IMR-90 (cell line): ENCODE data around the gene HMCN1. TPM values are rescaled to one million over a fixed set of nuclear protein-coding genes. Genes with fewer than 3 reads are reported as not detected.

ENCODE experiments used
- ATAC-seq: fragments of 200-7000 bp; cut with Tn5 transposase; 2 replicates; pipeline ENCODE4 v1.9.1; 2020; ENCODE audit warnings: low read depth, mild to moderate bottlenecking, moderate library complexity
- BruUV-seq: library from RNA; stranded (reverse); fragments of 400-500 nt; replicated peaks from 2 replicates; lab custom pipeline; 2021; lab: Mats Ljungman, UMichigan
- CTCF ChIA-PET: fragments of 300-600 bp; formaldehyde crosslinking; extraction: SDS; loops from one replicate; lab custom pipeline; 2021; ENCODE audit warnings: antibody characterized with exemption; lab: Yijun Ruan, JAX
- POLR2A ChIA-PET: fragments of 300-600 bp; sonication (Branson Sonifier 250); formaldehyde crosslinking; loops from one replicate; lab custom pipeline; 2022; ENCODE audit warnings: antibody characterized with exemption; ENCODE audit not compliant: unreplicated experiment; lab: Charles Lee
- DNase-seq: peaks from one replicate; pipeline ENCODE4 v3.0.0; 2013
- H2AFZ ChIP-seq: replicated peaks from 2 replicates; pipeline ENCODE3; 2013; ENCODE audit warnings: low read length, mild to moderate bottlenecking; ENCODE audit not compliant: poor library complexity
- H2AK5ac ChIP-seq: 2 replicates; pipeline ENCODE4 v1.6.1; 2013; ENCODE audit warnings: low read depth, low read length, inconsistent platforms
- H2AK9ac ChIP-seq: replicated peaks from 2 replicates; pipeline ENCODE3; 2013; ENCODE audit warnings: mild to moderate bottlenecking, low read depth, low read length, moderate library complexity; ENCODE audit not compliant: poor library complexity
- H2BK120ac ChIP-seq: 2 replicates; pipeline ENCODE4 v1.6.1; 2013; ENCODE audit warnings: low read depth, low read length, inconsistent platforms
- H2BK15ac ChIP-seq: 3 replicates; pipeline ENCODE4 v1.6.1; 2013; ENCODE audit warnings: low read depth, low read length, inconsistent platforms
- H2BK20ac ChIP-seq: 2 replicates; pipeline ENCODE4 v1.6.1; 2013; ENCODE audit warnings: low read depth, mild to moderate bottlenecking, inconsistent platforms, low read length, moderate library complexity
- H2BK5ac ChIP-seq: 2 replicates; pipeline ENCODE4 v1.6.1; 2013; ENCODE audit warnings: mild to moderate bottlenecking, low read depth, low read length, inconsistent platforms; ENCODE audit not compliant: poor library complexity, severe bottlenecking
- H3K14ac ChIP-seq: replicated peaks from 2 replicates; pipeline ENCODE4 v1.6.1; 2013; ENCODE audit warnings: low read depth, low read length, inconsistent platforms
- H3K18ac ChIP-seq: 2 replicates; pipeline ENCODE4 v1.6.1; 2013; ENCODE audit warnings: low read depth, low read length, control low read depth
- H3K23ac ChIP-seq: 2 replicates; pipeline ENCODE4 v1.6.1; 2013; ENCODE audit warnings: low read depth, low read length, inconsistent platforms
- H3K27ac ChIP-seq: 2 replicates; pipeline ENCODE4 v1.5.1; 2013; ENCODE audit warnings: mild to moderate bottlenecking, control low read depth, low read length; ENCODE audit not compliant: insufficient read depth
- H3K27me3 ChIP-seq: 2 replicates; pipeline ENCODE4 v1.6.1; 2013; ENCODE audit warnings: low read length; ENCODE audit not compliant: control insufficient read depth, insufficient read depth
- H3K36me3 ChIP-seq: 2 replicates; pipeline ENCODE4 v1.6.1; 2013; ENCODE audit warnings: low read length, mixed read lengths; ENCODE audit not compliant: control insufficient read depth, insufficient read depth
- H3K4ac ChIP-seq: 2 replicates; pipeline ENCODE4 v1.6.1; 2013; ENCODE audit warnings: low read depth, low read length, inconsistent platforms
- H3K4me1 ChIP-seq: 2 replicates; pipeline ENCODE4 v1.6.1; 2013; ENCODE audit warnings: low read length, mixed read lengths; ENCODE audit not compliant: control insufficient read depth, insufficient read depth
- H3K4me2 ChIP-seq: 2 replicates; pipeline ENCODE4 v1.6.1; 2013; ENCODE audit warnings: low read depth, mild to moderate bottlenecking, control low read depth, low read length, moderate library complexity
- H3K4me3 ChIP-seq: 2 replicates; pipeline ENCODE4 v1.5.1; 2013; ENCODE audit warnings: low read depth, mild to moderate bottlenecking, control low read depth, low read length, moderate library complexity; ENCODE audit not compliant: insufficient read depth
- H3K56ac ChIP-seq: 2 replicates; pipeline ENCODE4 v1.6.1; 2013; ENCODE audit warnings: low read length, inconsistent platforms; ENCODE audit not compliant: insufficient read depth; ENCODE audit errors: extremely low read depth
- H3K79me1 ChIP-seq, 2 experiments: 2 replicates each; pipeline ENCODE4 v1.6.1; 2013; ENCODE audit warnings: low read length in 2 of 2, inconsistent platforms in 1 of 2, low read depth in 1 of 2
- H3K9ac ChIP-seq: 2 replicates; pipeline ENCODE4 v1.6.1; 2013; ENCODE audit warnings: low read depth, low read length, control low read depth
- H3K9me1 ChIP-seq: 2 replicates; pipeline ENCODE4 v1.6.1; 2013; ENCODE audit warnings: low read length, inconsistent platforms; ENCODE audit not compliant: insufficient read depth
- H3K9me3 ChIP-seq: 2 replicates; pipeline ENCODE4 v1.6.1; 2013; ENCODE audit warnings: low read length; ENCODE audit not compliant: control insufficient read depth, insufficient read depth
- H4K20me1 ChIP-seq: 2 replicates; pipeline ENCODE4 v1.6.1; 2013; ENCODE audit warnings: low read length, inconsistent platforms; ENCODE audit not compliant: insufficient read depth
- H4K5ac ChIP-seq: 2 replicates; pipeline ENCODE4 v1.6.1; 2013; ENCODE audit warnings: mild to moderate bottlenecking, low read depth, low read length, control low read depth
- H4K8ac ChIP-seq, 2 experiments: 2 replicates each; pipeline ENCODE4 v1.6.1; 2013; ENCODE audit warnings: low read depth in 2 of 2, low read length in 2 of 2, control low read depth in 1 of 2, inconsistent platforms in 1 of 2
- H4K91ac ChIP-seq: 2 replicates; pipeline ENCODE4 v1.6.1; 2013; ENCODE audit warnings: low read depth, low read length, inconsistent platforms; ENCODE audit not compliant: insufficient read depth
- CEBPB ChIP-seq: IDR thresholded peaks from 2 replicates; pipeline ENCODE4 v1.6.1; 2012; ENCODE audit warnings: low read depth, low read length, improper control_type of control experiment
- FOS ChIP-seq: fragments of 150-350 bp; IDR thresholded peaks from 2 replicates; pipeline ENCODE4 v1.6.1; 2016; ENCODE audit warnings: low read depth, low read length
- MAZ ChIP-seq: IDR thresholded peaks from 2 replicates; pipeline ENCODE4 v1.6.1; 2012; ENCODE audit warnings: low read depth, mild to moderate bottlenecking, low read length, improper control_type of control experiment, moderate library complexity, borderline replicate concordance
- MXI1 ChIP-seq: IDR thresholded peaks from 2 replicates; pipeline ENCODE4 v1.6.1; 2012; ENCODE audit warnings: low read depth, mild to moderate bottlenecking, low read length, moderate library complexity, borderline replicate concordance
- NFE2L2 ChIP-seq: fragments of 150-350 bp; IDR thresholded peaks from 2 replicates; pipeline ENCODE4 v1.6.1; 2016; ENCODE audit warnings: low read depth, mild to moderate bottlenecking, low read length
- POLR2A ChIP-seq: IDR thresholded peaks from 2 replicates; pipeline ENCODE4 v1.6.1; 2012; ENCODE audit warnings: mild to moderate bottlenecking, low read depth, low read length
- RAD21 ChIP-seq: IDR thresholded peaks from 2 replicates; pipeline ENCODE4 v1.6.1; 2012; ENCODE audit warnings: low read length, improper control_type of control experiment
- RFX5 ChIP-seq: IDR thresholded peaks from 2 replicates; pipeline ENCODE4 v1.8.0; 2012; ENCODE audit warnings: low read depth, mild to moderate bottlenecking, low read length, moderate library complexity
- SMC3 ChIP-seq: fragments of 150-350 bp; IDR thresholded peaks from 2 replicates; pipeline ENCODE4 v1.6.1; 2016; ENCODE audit warnings: low read depth, mild to moderate bottlenecking, antibody characterized with exemption, low read length, moderate library complexity
- WGBS, 2 experiments: methylation state at CpG; one replicate each; pipeline versions ENCODE4 v1.1.5 to v1.1.7; 2013; ENCODE audit warnings: missing lambda C conversion rate in 2 of 2; ENCODE audit not compliant: insufficient read length in 1 of 2; ENCODE audit errors: extremely low coverage in 2 of 2; 5-methylcytosine and 5-hydroxymethylcytosine counted together
- dilution Hi-C: fragments of 300-500 bp; cut with HindIII; formaldehyde crosslinking; loops from one replicate; pipeline ENCODE4 v1.14.3; 2018; ENCODE audit warnings: low sequenced_read_pairs; ENCODE audit not compliant: unreplicated experiment
- in situ Hi-C: fragments of 300-500 bp; cut with MboI; formaldehyde crosslinking; loops from 3 replicates; pipeline ENCODE4 v1.14.3; 2019; ENCODE audit warnings: low sequenced_read_pairs, inconsistent platforms, mixed read lengths
- intact Hi-C: fragments of 100-400 bp; cut with micrococcal nuclease; formaldehyde crosslinking; loops from 2 replicates; pipeline ENCODE4 v1.10.0; 2022
- polyA plus RNA-seq, 3 experiments: library from polyadenylated mRNA; depleted of rRNA; stranded (reverse); fragments of >200 nt; gene quantifications; 2 replicates each; pipeline ENCODE4 v1.2.3, GENCODE V29; 2012; ENCODE audit warnings: low replicate concordance in 1 of 3
- total RNA-seq: library from RNA; depleted of rRNA; stranded (reverse); fragments of >200 nt; gene quantifications from 2 replicates; pipeline ENCODE4 v1.2.3, GENCODE V29; 2012
- TF ChIP-seq, protein P1 (sequence below): conservative IDR thresholded peaks from 2 replicates; pipeline ENCODE4 v1.5.1; 2012; ENCODE audit warnings: mild to moderate bottlenecking, low read depth, low read length, improper control_type of control experiment
- TF ChIP-seq, protein P2 (sequence below): fragments of 150-350 bp; IDR thresholded peaks from 2 replicates; pipeline ENCODE4 v1.6.1; 2016; ENCODE audit warnings: low read depth, mild to moderate bottlenecking, low read length, moderate library complexity, borderline replicate concordance
- TF ChIP-seq, protein P3 (sequence below): fragments of 150-350 bp; IDR thresholded peaks from 2 replicates; pipeline ENCODE4 v1.6.1; 2017; ENCODE audit warnings: mild to moderate bottlenecking, antibody characterized with exemption, low read length, low read depth

Gene HMCN1
- total and polyA plus RNA-seq, 2 of the 4 experiments (the other 2 are of a cell fraction): 6.1 to 11.7 TPM

DNA sequence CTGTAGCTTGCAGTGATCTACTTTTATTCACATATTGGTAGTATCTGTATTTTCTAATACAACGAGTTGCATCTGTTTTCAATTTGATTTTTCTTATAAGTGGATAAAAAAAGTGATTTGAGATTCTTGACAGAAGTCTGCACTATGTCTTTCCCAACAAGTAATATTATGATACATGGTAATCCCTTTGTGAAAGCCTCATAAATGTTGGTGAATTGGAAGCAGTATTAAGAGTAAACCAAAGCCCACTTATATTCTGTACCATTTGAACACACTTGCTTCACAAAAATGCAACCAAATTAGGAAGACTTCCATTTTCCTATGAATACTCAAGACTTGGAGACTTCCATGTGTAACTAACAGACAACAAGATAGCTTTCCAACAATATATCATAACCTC, 172.0 kb downstream of the HMCN1 start:
- Histone ChIP-seq H3K79me1 (no peaks in the 10 kb centered on the region), H4K5ac (no peak overlapping the region), H2AK9ac (no peak overlapping the region), H4K20me1 (no peaks in the 10 kb centered on the region), H2BK15ac (no peak overlapping the region), H4K91ac (no peak overlapping the region), H3K27me3 (no peaks in the 10 kb centered on the region), H3K4ac (no peak overlapping the region), H3K36me3 (no peaks in the 10 kb centered on the region), H3K4me1 (no peaks in the 10 kb centered on the region), H3K27ac (no peak overlapping the region), H3K14ac (no peak overlapping the region), H3K4me2 (no peak overlapping the region), H2AFZ (no peak overlapping the region), H3K9me1 (no peaks in the 10 kb centered on the region), H3K9ac (no peak overlapping the region), H2BK20ac (no peak overlapping the region), H3K23ac (no peak overlapping the region), H4K8ac (no peak overlapping the region), H3K18ac (no peak overlapping the region), H3K56ac (no peak overlapping the region), H3K9me3 (no peaks in the 10 kb centered on the region), H2BK120ac (no peak overlapping the region), H3K4me3 (no peak overlapping the region), H2BK5ac (no peak overlapping the region), H2AK5ac (no peak overlapping the region)
- in situ Hi-C loops (no loop called here), dilution Hi-C loops (no loop called here), intact Hi-C loops (no loop called here)
- DNase-seq (no peak), ATAC-seq (no peak)
- POLR2A ChIA-PET: no interaction called here
- CTCF ChIA-PET: interaction anchor here (0.7 kb wide), 1 partner anchor 932 kb away, joined by 3 read pairs; the partner anchor contains the start of gene NIBAN1
- TF ChIP-seq CEBPB (no peak), RAD21 (no peak), FOS (no peak), SMC3 (no peak), NFE2L2 (no peak), RFX5 (no peak), POLR2A (no peak), MAZ (no peak), MXI1 (no peak)
- TF ChIP-seq, protein P1, sequence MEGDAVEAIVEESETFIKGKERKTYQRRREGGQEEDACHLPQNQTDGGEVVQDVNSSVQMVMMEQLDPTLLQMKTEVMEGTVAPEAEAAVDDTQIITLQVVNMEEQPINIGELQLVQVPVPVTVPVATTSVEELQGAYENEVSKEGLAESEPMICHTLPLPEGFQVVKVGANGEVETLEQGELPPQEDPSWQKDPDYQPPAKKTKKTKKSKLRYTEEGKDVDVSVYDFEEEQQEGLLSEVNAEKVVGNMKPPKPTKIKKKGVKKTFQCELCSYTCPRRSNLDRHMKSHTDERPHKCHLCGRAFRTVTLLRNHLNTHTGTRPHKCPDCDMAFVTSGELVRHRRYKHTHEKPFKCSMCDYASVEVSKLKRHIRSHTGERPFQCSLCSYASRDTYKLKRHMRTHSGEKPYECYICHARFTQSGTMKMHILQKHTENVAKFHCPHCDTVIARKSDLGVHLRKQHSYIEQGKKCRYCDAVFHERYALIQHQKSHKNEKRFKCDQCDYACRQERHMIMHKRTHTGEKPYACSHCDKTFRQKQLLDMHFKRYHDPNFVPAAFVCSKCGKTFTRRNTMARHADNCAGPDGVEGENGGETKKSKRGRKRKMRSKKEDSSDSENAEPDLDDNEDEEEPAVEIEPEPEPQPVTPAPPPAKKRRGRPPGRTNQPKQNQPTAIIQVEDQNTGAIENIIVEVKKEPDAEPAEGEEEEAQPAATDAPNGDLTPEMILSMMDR: no peak
- TF ChIP-seq, protein P2, sequence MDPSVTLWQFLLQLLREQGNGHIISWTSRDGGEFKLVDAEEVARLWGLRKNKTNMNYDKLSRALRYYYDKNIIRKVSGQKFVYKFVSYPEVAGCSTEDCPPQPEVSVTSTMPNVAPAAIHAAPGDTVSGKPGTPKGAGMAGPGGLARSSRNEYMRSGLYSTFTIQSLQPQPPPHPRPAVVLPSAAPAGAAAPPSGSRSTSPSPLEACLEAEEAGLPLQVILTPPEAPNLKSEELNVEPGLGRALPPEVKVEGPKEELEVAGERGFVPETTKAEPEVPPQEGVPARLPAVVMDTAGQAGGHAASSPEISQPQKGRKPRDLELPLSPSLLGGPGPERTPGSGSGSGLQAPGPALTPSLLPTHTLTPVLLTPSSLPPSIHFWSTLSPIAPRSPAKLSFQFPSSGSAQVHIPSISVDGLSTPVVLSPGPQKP: no peak
- TF ChIP-seq, protein P3, sequence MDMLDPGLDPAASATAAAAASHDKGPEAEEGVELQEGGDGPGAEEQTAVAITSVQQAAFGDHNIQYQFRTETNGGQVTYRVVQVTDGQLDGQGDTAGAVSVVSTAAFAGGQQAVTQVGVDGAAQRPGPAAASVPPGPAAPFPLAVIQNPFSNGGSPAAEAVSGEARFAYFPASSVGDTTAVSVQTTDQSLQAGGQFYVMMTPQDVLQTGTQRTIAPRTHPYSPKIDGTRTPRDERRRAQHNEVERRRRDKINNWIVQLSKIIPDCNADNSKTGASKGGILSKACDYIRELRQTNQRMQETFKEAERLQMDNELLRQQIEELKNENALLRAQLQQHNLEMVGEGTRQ: no peak
- BruUV-seq: no TSS peak
- WGBS, 2 experiments: no CpG with 5 or more reads among the region's 1 CpG
